Measurements from ENCODE around the gene PDE11A. TPM values are rescaled to one million over a fixed set of nuclear protein-coding genes. Genes with fewer than 3 reads are reported as not detected.
"Not testable (repeated sequence)": the region's sequence is repeated elsewhere in the genome, so short reads cannot be mapped to it uniquely, and the experiment has no call there.

PDE11A gene
- total RNA-seq, 1 donor from 2014 or later = 0.17 TPM

- no peak for DNase-seq
Measured at GRCh38 chr2:178008636-178009289, 63.8 kb downstream of the PDE11A start.

DNA sequence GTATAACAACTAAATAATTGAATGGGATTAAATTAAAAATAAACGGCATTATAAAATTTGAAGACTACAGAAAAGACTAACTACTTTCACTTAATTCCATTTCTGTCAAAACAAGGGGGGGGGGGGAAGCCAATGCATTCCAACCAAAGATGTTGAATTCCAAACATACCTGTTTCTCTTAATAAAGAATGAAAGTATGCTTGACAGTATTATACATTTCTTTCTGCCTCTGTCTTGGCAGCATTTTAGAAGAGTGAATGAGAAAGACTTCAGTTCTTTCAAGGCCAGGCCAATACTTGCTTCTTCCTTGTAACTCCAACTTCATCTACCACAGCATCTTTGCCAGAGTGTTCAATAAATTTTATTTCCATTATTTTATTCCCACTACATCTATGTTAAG is 65.9 kb downstream of the PDE11A start:
- DNase-seq = no peak

DNA sequence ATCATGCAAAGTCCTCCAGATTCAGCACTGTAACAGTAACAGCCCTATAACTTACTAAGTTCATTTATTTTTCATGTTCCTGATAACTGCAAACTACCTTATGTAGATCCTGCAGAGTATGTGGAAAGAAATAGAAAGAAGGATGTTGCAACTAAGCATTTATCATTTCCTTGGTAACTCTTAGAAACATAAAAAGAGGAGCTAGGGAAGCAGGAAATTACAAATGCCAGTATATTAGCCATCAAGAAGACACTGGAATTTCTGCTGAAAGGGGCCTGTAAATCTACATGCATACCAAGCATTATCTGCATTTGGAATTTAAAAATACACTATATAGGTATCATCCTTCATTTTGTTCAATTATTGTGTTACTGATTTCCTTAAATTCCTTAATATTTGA is 66.8 kb downstream of the PDE11A start:
- no peak for DNase-seq

- DNase-seq = no peak
Measured at GRCh38 chr2:178002038-178002437, 70.5 kb downstream of the PDE11A start.

DNA sequence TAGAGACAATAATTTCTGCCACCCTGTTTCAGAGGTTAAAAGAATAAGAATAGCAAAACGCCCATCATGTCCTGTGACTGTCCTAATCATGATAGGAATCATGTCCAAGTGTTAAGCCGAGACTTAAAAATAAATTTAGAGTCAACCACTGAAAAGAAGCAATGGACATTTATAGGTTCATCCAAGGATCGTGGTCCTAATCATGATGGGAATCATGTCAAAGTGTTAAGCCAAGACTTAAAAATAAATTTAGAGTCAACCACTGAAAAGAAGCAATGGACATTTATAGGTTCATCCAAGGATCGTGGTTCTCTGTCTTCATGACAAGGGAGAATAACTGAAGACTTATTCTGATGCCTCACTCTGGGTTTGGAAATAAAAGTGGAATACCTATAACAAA is 73.6 kb downstream of the PDE11A start:
- DNase-seq = no peak

DNA sequence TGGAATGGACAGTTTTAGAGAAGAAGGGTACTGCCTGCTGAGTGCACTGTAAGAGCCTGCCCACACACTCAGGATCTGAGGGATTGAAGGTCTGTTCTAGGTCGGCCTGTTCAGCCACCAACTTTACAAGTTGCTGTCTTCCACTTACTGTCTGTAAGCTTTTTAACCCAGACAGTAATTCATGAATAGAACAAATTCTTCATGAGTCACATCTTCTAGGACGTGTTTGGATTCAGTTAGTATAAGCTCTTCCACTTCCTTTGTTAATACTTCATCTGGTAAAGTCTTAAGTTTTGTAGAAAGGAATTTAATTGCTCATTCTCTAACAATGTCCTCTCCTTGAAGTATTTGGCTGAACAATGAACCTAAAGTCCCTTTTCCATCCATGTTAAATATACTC is 74.6 kb downstream of the PDE11A start:
- DNase-seq = no peak

DNA sequence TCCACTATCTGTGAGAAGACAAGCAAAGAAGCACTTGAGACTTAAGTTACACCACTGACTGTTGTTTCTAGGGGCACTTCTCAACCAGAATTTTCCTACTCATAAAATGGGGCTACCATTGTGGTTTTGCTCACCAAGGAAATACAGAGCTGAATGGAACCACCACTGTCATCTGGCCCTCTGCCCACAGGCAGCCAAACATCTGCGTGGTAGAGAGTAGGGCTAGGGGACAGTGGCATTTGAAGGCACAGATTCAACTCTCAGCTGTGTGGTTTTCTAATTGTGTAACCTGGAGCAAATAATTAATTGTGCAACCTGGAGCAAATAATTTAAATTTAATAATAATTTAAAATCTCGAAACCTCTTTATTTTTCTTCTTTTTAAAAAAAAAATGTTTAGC is 79.6 kb downstream of the PDE11A start:
- no peak for DNase-seq

DNA sequence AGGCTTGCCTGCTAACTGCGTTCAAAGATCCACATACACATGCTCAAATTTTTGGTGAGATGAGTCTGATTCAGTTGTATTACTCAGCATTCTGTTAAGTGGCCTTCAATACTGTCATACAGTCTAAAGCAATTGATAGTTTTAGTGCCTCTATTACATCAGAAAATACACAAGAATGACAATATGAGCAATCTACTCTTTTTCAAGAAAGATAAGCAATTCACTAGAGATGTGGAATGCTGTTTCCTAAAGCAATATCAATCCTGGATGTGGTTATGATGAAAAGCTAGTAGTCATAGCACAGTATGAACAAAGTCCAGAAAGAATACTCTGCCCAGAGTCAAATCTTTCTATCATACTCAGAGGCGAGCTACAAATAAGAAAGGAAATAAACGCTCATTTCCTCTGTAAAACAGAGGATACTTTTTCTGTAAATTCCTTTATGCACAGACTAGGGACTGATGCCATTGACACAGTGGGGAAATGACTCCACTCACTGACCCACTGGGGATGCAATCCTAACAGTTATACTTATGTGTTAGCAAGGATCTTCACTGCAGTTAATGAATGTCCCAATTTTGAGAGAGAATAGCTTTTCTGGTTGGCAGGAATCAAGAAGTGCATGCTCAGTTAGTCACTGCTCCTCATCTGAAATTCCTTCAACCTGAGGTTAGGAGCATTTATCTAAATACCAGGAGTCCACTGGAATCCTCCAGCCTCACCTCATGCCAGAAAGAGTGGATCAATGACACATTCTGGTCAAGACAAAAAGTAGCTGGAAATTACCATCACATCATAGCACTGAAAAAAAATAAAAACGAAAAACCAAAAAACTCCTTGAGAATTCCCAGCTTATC is 83.3 kb downstream of the PDE11A start:
- no peak for DNase-seq

- DNase-seq = no peak
Measured at GRCh38 chr2:177984749-177985148, 87.8 kb downstream of the PDE11A start.

GRCh38 chr2:177983183-177983788 is 89.3 kb downstream of the PDE11A start:
- peak; percentile 68 for DNase-seq

GRCh38 chr2:177972782-177973181 is 99.8 kb downstream of the PDE11A start:
- no peak for DNase-seq

DNA sequence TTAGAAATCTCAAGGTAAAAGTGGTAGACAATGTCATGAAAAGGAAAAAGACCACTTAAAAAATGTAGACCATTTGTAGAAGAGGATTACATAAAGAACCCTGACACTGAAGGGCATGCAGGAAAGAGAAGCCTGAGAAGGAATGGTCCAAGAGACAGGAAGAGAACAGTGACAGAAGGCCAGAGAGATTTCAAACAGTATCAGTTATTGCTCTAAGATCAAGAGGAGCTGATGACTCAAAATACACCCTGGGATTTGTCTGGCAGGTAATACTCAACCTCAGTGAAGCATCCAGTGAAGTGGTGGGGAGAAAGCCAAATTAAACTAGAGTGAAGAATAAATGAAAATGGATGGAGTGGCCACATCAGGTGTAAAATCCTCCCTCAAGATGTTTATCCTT is 100.5 kb downstream of the PDE11A start:
- no peak for DNase-seq

DNA sequence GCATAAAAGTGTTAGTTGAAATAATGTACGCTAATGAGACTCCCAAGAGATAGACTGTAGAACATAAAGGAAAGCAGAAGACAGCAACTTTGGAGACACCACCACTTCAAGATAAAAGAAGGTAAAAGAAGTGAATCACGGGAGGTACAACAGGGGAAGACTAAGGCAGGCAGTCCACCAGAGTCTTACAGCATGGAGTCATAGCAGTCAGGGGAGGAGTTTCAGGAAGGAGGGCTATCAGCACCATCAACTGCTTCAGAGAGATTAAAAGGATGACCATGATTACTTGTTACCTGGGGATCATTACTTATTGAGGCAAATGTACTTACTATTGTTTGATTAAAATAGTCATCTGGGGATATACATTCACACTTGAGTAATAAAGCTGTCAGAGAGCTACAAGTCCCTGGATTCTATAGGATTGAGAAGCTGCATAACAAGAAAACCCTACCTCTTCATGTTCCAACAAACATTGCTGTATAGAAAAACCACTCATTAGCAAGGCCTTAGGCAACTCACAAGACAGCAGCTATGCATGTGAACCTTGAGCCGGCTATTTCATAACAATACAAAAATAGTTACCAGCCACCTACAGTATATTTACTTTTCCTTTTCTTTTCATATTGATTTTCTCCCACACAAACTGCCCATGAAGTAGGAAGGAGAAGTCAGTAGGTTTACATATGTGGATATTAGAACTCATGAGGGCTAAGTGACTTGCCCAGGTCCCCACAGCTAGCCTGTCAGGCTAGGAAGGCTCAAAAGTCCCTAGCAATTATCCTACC is 101.7 kb downstream of the PDE11A start:
- DNase-seq = no peak

DNA sequence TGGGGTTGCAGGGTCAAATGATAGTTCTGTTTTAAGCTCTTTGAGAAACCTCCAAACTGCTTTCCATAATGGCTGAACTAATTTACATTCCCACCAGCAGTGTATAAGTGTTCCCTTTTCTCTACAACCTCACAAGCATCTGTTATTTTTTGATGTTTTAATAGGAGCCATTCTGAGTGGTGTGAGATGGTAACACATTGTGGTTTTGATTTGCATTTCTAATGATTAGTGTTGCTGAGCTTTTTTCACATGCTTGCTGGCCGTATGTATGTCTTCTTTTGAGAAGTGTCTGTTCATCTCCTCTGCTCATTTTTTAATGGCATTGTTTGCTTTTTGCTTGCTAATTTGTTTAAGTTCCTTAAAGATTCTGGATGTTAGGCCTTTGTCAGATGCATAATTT is 107.7 kb downstream of the PDE11A start:
- DNase-seq = no peak

- no peak for DNase-seq
Measured at GRCh38 chr2:177952151-177952550, 120.4 kb downstream of the PDE11A start.

DNA sequence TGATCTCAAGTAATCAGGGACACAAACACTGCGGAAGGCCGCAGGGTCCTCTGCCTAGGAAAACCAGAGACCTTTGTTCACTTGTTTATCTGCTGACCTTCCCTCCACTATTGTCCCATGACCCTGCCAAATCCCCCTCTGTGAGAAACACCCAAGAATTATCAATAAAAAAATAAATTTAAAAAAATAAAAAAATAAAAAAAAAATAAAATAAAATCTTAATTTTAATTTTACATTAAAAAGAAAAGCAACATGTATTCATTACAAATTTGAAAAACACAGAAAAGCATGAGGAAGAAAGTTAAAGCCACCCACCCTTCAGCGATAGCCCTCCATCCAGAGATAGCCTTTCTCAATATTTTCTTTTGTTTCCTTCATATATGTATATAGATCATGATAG is 125.0 kb downstream of the PDE11A start:
- not testable (repeated sequence) for DNase-seq

DNA sequence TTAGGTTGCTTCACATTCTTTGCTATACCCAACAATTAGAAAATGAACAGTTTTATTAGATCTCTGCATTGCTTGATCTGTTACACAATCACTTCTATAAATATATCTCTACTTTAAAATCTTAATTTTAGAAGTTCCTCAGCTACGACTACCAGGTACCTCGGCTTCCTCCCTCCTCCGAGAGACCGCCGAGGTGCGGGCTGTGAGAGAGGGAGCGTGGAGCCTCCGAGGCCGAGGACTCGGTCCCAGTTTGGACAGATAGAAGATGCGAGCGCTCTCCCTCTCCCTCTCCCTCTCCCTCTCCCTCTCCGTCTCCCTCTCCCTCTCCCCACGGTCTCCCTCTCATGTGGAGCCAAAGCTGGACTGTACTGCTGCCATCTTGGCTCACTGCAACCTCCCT is 128.0 kb downstream of the PDE11A start:
- DNase-seq = not testable (repeated sequence)

- DNase-seq = no peak
Measured at GRCh38 chr2:177942731-177943130, 129.8 kb downstream of the PDE11A start.

GRCh38 chr2:177939211-177939610 is 133.4 kb downstream of the PDE11A start:
- no peak for DNase-seq

DNA sequence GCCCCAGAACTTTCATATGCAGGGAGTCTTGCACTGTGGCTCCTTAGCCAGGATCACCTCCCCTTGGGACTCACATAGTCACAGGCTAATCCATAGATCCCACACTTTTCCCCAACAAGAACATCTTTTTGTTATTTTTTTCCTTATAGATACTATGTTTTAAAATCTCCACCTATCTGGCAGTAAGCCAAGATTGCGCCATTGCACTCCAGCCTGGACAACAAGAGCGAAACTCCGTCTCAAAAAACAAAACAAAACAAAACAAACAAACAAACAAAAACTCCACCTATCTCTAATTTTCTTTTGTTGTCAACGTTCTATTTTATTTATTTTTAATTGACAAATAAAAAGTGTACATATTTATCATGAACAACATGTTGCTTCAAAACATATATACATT is 141.7 kb downstream of the PDE11A start:
- DNase-seq = no peak

GRCh38 chr2:177929662-177930522 is 142.7 kb downstream of the PDE11A start:
- no peak for DNase-seq

GRCh38 chr2:177923323-177923722 is 149.3 kb downstream of the PDE11A start:
- DNase-seq = no peak
